Subcutaneous adipose tissue (tissue), 4 donors: Measurements from ENCODE around the gene NCS1. TPM values are rescaled to one million over a fixed set of nuclear protein-coding genes. Genes with fewer than 3 reads are reported as not detected.

Source experiments
- total RNA-seq, 4 donors: library from RNA; depleted of rRNA; stranded (reverse); fragments of >200 nt; gene quantifications; one replicate each; pipeline ENCODE4 v1.1.0, GENCODE V29; 2016
- TF ChIP-seq, protein P1 (sequence below): fragments of 450-650 bp; IDR thresholded peaks from one replicate; pipeline ENCODE4 v1.5.1; 2016; ENCODE audit warnings: low read depth, mild to moderate bottlenecking, control low read depth, antibody characterized with exemption, moderate library complexity

NCS1 gene
- total RNA-seq, 4 donors from 2014 or later: 0.19 to 4.4 (median 1.8) TPM

DNA sequence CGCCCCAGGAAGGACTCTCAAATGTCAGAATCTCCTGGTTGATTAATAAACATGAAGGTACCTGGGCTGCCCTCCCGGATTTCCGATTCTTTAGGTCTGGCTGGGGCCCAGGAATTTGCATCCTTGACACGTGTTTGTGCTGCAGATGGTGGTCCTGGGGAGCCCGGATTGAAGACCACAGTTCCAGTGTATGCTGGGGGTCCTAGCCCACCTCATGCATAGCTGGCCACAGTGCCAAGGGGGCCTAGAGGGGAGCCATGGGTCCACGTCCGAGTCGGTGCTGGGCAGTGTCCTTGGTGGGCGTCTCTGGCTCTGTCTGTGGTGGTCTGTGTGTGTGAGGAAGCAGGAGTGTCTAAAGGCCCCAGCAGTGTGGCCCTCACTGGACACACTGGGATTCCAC is 3.2 kb downstream of the NCS1 start:
- TF ChIP-seq, protein P1, sequence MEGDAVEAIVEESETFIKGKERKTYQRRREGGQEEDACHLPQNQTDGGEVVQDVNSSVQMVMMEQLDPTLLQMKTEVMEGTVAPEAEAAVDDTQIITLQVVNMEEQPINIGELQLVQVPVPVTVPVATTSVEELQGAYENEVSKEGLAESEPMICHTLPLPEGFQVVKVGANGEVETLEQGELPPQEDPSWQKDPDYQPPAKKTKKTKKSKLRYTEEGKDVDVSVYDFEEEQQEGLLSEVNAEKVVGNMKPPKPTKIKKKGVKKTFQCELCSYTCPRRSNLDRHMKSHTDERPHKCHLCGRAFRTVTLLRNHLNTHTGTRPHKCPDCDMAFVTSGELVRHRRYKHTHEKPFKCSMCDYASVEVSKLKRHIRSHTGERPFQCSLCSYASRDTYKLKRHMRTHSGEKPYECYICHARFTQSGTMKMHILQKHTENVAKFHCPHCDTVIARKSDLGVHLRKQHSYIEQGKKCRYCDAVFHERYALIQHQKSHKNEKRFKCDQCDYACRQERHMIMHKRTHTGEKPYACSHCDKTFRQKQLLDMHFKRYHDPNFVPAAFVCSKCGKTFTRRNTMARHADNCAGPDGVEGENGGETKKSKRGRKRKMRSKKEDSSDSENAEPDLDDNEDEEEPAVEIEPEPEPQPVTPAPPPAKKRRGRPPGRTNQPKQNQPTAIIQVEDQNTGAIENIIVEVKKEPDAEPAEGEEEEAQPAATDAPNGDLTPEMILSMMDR: no peak

DNA sequence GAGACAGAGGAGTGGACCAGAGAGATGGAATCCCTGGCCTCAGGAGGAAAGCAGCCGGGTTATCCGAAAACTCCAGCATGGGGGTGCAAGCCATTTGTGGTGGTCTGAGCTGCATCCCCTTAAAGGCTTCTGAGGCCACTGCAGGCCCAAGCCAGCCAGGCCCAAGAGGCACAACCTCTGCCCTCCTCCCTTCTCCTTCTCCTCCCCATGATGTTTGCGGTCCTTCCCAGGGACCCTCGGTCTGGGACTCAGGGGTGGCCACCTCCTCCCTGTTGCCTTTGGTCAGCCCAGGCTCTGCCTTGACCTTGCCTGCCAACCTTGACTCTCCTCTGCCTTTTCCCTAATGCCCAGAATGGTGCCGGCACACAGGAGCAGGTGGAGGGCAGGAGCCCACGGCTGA is 4.6 kb downstream of the NCS1 start:
- TF ChIP-seq, protein P1: no peak

DNA sequence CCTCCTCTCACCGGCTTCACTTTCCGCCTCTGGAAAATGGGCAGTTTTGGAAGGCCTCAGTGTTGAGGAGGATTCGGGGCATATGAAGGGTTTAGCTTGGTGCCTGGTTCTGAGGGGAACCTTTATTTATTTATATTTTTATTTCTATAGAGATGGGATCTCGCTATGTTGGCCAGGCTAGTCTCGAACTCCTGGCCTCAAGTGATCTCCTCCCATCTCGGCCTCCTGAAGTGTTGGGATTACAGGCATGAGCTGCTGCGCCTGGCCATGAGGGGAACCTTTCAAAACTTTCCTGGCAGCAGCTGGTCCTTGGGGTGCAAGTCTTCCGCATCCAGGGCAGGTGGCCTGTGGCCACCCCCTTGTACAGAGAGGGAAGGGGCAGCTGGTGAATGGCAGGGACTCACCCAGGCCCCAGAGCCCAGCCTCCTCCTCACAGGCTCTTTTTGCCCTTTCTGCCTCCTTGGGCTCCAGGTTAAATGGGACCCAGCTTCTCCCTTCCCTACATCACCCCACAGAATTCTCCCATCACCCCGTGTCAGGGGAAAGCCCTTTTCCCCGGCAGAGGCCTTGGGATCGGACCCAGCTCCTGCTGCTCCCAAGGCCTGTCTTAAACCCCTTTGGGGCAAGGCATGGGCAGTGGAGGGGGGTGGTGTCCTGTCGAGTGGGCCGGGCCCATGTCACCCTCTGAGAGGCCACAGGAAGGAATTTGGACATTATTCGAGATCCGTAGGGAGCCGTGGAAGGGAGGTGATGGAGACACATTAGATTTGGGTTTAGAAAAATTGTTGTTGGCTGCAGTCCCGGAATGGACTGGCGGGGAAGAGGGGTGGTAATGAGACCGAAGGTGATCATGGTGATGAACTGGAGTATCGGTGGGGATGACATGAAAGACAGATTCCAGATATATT is 5.9 kb downstream of the NCS1 start:
- TF ChIP-seq, protein P1: no peak

DNA sequence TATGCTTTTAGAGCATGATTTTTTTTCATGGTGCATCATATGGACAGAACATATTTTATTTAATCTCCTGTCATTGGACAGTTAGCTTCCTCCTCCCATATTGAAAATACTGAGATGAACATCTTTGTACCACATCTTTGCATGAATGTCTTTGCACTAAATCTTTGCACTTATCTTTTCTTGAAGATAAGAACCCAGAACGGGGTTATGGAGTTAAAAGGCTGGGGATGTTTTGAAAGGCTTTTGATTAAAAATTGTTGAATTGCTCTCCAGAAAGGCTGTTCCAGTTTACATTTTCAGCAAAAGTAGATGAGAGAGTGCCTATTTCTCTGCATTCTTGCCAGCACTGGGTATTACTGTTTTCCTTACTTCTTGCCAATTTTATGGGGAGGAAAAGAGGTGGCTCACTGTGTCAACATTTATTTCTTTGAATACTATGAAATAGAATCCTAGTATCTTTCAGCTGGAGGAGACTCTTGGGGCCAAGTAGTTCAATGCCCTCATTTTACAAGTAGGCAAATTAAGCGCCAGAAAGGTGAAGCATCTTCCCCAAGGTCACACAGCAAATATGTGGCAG is 7.2 kb downstream of the NCS1 start:
- TF ChIP-seq, protein P1: no peak

DNA sequence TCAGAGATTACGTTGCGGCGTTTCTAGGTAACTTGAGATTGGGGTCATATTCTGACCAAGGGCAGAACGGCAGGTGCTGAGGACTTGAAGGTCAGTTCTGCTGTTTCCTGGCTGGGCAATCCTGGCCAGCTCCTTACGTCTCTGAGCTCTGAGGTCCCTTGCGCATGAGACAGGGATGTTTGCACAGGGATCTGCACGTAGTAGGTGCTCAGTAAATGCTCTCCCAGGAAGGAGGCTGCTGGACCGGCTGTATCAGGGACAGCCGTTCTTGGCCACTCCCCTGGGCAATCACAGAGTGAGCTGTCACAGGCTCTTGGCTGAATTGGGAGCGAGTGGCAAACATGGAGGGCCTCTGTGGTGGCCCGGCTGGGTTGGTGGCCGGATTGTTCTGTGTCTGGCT is 8.3 kb downstream of the NCS1 start:
- TF ChIP-seq, protein P1: no peak

DNA sequence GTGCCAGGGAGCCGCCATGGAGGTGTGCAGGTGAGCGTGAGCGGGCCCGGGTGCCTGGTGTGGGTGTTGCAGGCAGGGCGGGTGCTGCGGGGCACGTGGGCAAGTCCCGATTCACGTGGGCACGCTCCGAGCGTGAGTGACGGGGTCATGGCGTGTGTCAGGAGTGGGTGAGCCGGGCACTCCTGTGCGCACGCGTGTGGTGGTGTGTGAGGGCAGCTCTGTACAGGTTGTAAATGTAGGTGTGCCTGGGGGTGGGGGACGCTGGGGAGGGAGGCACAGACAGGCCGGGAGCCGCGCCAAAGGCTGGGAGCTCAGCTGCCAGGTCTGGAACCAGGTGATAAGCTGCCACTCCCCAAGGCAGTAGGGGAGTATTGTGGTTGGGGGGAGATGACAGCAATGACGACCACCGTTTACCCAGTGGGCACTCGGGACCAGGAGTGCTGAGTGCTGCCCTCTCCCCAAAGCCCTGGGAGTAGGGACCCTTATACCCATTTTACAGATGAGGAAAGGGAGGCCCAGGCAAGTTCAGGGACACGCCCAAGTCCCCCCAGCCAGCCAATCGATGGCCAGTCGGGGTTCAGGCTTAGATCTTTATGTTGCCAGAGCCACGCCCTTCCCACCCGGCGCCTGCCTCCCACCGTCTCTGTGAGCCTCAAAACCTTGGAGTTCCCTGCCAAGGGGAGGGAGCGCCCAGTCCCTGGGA is 9.6 kb downstream of the NCS1 start:
- TF ChIP-seq, protein P1: no peak

DNA sequence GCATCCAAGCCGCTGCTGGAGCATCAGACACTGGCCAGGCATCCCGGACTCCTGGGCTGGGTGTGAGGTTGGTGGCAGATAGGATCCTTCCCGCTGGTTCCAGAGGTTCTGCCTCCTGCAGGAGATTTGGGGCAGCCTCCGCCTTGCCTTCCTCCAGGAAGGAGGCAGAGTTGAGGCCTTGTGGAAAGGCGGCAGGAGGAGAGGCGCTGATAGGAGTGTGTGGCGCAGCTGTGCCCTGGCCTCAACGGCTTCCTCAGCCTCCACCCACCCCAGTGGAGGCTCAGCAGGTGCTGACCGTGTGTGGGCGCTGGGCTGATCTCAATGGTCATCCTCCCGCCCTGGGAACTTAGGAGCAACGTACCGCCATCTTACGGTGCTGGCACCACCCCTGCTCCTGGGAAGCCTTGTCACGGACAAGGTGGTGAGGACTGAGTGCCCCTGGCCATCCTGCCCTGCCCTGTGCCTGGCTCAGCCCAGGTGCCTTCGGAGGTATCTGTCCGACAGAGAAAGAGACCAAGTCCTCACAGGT is 10.2 kb downstream of the NCS1 start:
- TF ChIP-seq, protein P1: no peak
